ENCODE results near the gene DDX60. TPM values are rescaled to one million over a fixed set of nuclear protein-coding genes. Genes with fewer than 3 reads are reported as not detected.
"Not testable (repeated sequence)": the region's sequence is repeated elsewhere in the genome, so short reads cannot be mapped to it uniquely, and the experiment has no call there.

DDX60 gene
- polyA plus RNA-seq, 4 donors, result 5.7 to 19.6 (median 13.0) TPM

- H3K27me3 ChIP-seq (ENCODE audit: control insufficient read depth in 3 of 3, insufficient read depth in 3 of 3, low read length in 3 of 3), result no peaks in the 10 kb centered on the region
- FAIRE-seq, result no peak
- no peak overlapping the region for H3K27ac ChIP-seq (ENCODE audit: low read depth in 1 of 3, low read length in 2 of 3)
- H3K36me3 ChIP-seq (ENCODE audit: control insufficient read depth in 3 of 3, insufficient read depth in 2 of 3, low read depth in 1 of 3, low read length in 3 of 3), result peaks cover 3 to 5% (median 4%) of the 10 kb centered on the region in 3 donors
- peak in 1 of 2 donors; percentile 31 for DNase-seq
- no peaks in the 10 kb centered on the region for H3K9me3 ChIP-seq (ENCODE audit: control insufficient read depth in 2 of 2, insufficient read depth in 1 of 2, low read depth in 1 of 2, low read length in 1 of 2)
- H3K4me1 ChIP-seq (ENCODE audit: control insufficient read depth in 3 of 3, insufficient read depth in 2 of 3, low read depth in 1 of 3, low read length in 2 of 3), result peaks cover 0 to 2% (median 0%) of the 10 kb centered on the region in 3 donors
- no peak overlapping the region for H3K4me3 ChIP-seq (ENCODE audit: low read depth in 1 of 3, low read length in 3 of 3)
- WGBS, 3 donors, result 14 to 32% (median 28%) methylated on average over 2 of the region's 2 CpGs
Observed at GRCh38 chr4:168309781-168310180, 8.8 kb downstream of the DDX60 start.

DNA sequence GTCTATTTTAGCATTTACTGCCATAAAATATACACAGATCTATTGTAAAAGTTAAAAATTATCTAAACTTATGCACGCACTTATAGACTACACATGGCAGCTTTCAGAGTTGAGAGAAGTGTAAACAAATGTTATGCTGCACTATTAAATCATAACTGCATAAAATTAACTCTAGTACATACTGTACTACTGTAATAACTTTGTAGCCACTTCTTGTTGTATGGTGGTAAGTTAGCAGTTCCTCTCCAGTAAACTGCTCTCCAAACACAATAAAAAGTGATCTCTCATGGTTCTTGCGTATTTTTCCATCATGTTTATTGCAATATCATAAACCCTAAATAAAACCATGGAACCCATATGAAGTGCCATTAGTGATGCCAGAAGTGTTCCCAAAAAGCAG is 9.6 kb downstream of the DDX60 start:
- H3K27ac ChIP-seq (ENCODE audit: low read depth in 1 of 3, low read length in 2 of 3), result no peak overlapping the region
- H3K9me3 ChIP-seq (ENCODE audit: control insufficient read depth in 2 of 2, insufficient read depth in 1 of 2, low read depth in 1 of 2, low read length in 1 of 2), result no peaks in the 10 kb centered on the region
- FAIRE-seq (no peak), DNase-seq (no peak)
- H3K27me3 ChIP-seq (ENCODE audit: control insufficient read depth in 3 of 3, insufficient read depth in 3 of 3, low read length in 3 of 3), result no peaks in the 10 kb centered on the region
- H3K4me3 ChIP-seq (ENCODE audit: low read depth in 1 of 3, low read length in 3 of 3), result no peak overlapping the region
- 67 to 79% (median 79%) methylated on average over 2 of the region's 2 CpGs for WGBS, 3 donors
- H3K4me1 ChIP-seq (ENCODE audit: control insufficient read depth in 3 of 3, insufficient read depth in 2 of 3, low read depth in 1 of 3, low read length in 2 of 3), result peaks cover 0 to under 1% (median 0%) of the 10 kb centered on the region in 3 donors
- peaks cover 3 to 9% (median 5%) of the 10 kb centered on the region in 3 donors for H3K36me3 ChIP-seq (ENCODE audit: control insufficient read depth in 3 of 3, insufficient read depth in 2 of 3, low read depth in 1 of 3, low read length in 3 of 3)

DNA sequence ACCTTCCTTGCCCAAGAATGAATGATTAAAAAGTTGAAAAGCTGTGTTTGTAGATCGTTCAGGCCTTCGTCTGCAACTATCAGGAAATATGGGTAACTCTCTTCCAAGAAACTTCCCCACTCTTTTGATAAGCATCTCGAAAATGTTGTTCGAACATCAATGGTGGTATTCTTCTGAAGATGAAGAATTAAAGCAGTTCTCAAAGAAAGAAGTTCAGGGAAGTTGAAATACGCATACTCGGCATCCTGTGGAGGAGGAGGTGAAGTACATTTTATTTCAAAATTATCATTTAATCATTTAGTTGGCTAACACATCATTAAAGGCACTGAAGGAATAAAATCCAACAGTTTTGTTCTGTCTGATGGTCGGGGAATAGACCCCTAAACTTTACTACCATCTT is 12.1 kb downstream of the DDX60 start:
- no peaks in the 10 kb centered on the region for H3K4me1 ChIP-seq (ENCODE audit: control insufficient read depth in 3 of 3, insufficient read depth in 2 of 3, low read depth in 1 of 3, low read length in 2 of 3)
- no peaks in the 10 kb centered on the region for H3K27me3 ChIP-seq (ENCODE audit: control insufficient read depth in 3 of 3, insufficient read depth in 3 of 3, low read length in 3 of 3)
- 82 to 90% (median 88%) methylated on average over 7 of the region's 7 CpGs for WGBS, 3 donors
- H3K4me3 ChIP-seq (ENCODE audit: low read depth in 1 of 3, low read length in 3 of 3), result no peak overlapping the region
- H3K9me3 ChIP-seq (ENCODE audit: control insufficient read depth in 2 of 2, insufficient read depth in 1 of 2, low read depth in 1 of 2, low read length in 1 of 2), result no peaks in the 10 kb centered on the region
- DNase-seq (no peak), FAIRE-seq (no peak)
- H3K36me3 ChIP-seq (ENCODE audit: control insufficient read depth in 3 of 3, insufficient read depth in 2 of 3, low read depth in 1 of 3, low read length in 3 of 3), result peaks cover 3 to 13% (median 5%) of the 10 kb centered on the region in 3 donors
- no peak overlapping the region for H3K27ac ChIP-seq (ENCODE audit: low read depth in 1 of 3, low read length in 2 of 3)

DNA sequence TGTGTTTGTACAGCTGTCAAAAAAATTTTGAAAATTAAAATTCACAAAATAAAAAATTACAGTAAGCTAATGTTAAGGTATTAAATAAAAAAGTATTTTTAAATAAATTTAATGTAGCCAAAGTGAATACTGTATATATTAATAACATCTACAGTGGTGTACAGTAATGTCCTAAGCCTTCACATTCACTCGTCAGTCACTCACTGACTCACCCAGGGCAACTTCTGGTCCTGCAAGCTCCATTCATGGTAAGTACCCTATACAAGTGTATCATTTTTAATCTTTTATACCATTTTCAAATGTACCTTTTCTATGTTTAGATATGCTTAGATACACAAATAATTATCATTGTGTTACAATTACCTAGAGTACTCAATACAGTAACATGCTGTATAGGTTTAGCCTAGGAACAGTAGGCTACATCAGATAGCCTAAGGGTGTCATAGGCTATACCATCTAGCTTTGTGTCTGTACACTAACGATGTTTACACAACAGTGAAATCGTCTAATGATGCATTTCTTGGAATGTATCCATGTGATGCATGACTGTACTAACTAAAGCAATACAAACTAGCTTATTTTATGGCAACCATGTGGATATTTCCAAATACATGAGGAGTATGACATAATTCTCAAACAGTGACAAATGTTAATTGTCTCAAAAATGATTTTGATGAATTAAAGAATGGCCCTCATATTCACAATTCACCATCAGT is 13.7 kb downstream of the DDX60 start:
- no peaks in the 10 kb centered on the region for H3K27me3 ChIP-seq (ENCODE audit: control insufficient read depth in 3 of 3, insufficient read depth in 3 of 3, low read length in 3 of 3)
- WGBS, 3 donors, result 67 to 78% (median 68%) methylated on average over 3 of the region's 3 CpGs
- H3K9me3 ChIP-seq (ENCODE audit: control insufficient read depth in 2 of 2, insufficient read depth in 1 of 2, low read depth in 1 of 2, low read length in 1 of 2), result no peaks in the 10 kb centered on the region
- no peak overlapping the region for H3K4me3 ChIP-seq (ENCODE audit: low read depth in 1 of 3, low read length in 3 of 3)
- FAIRE-seq (no peak), DNase-seq (no peak)
- H3K36me3 ChIP-seq (ENCODE audit: control insufficient read depth in 3 of 3, insufficient read depth in 2 of 3, low read depth in 1 of 3, low read length in 3 of 3), result peaks cover 0 to 17% (median 7%) of the 10 kb centered on the region in 3 donors
- no peaks in the 10 kb centered on the region for H3K4me1 ChIP-seq (ENCODE audit: control insufficient read depth in 3 of 3, insufficient read depth in 2 of 3, low read depth in 1 of 3, low read length in 2 of 3)
- H3K27ac ChIP-seq (ENCODE audit: low read depth in 1 of 3, low read length in 2 of 3), result no peak overlapping the region

- 91 to 97% (median 96%) methylated on average over 5 of the region's 5 CpGs for WGBS, 3 donors
Observed at GRCh38 chr4:168303430-168303829, 15.1 kb downstream of the DDX60 start.

DNA sequence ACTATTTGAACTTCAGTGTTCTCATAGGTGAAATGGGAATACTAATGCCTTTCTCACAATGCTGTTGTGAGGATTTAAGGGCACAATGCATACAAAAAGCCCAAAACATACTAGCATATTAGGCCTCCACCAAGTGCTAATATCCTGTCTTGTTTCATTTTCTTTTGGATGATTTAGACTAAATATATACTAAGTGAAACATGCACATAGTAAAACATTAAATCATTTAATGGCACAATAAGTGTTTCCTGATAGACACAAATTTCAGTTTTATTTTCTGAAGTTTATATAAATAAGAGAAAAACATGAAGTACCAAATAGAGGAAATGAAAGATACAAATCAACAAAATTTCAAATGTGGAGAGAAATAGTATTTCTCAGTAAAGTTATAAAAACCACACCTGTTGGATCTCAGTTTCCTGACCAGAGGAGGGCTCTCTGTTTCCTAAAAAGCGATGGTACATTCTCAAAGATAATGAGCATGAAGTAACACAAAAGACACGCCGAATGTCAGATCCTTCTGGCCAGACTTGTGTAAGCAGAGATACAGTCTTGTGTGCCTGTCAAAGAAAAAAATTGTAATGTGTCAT is 25.1 kb downstream of the DDX60 start:
- 93 to 95% (median 95%) methylated on average over 3 of the region's 3 CpGs for whole genome bisulfite sequencing, 3 donors
- peaks cover 0 to 3% (median 0%) of the 10 kb centered on the region in 3 donors for H3K4me1 ChIP-seq (ENCODE audit: control insufficient read depth in 3 of 3, insufficient read depth in 2 of 3, low read depth in 1 of 3, low read length in 2 of 3)
- H3K27me3 ChIP-seq (ENCODE audit: control insufficient read depth in 3 of 3, insufficient read depth in 3 of 3, low read length in 3 of 3), result no peaks in the 10 kb centered on the region
- H3K36me3 ChIP-seq (ENCODE audit: control insufficient read depth in 3 of 3, insufficient read depth in 2 of 3, low read depth in 1 of 3, low read length in 3 of 3), result peaks cover 4 to 13% (median 7%) of the 10 kb centered on the region in 3 donors
- DNase-seq (no peak), FAIRE-seq (no peak)
- no peak overlapping the region for H3K27ac ChIP-seq (ENCODE audit: low read depth in 1 of 3, low read length in 2 of 3)
- H3K9me3 ChIP-seq (ENCODE audit: control insufficient read depth in 2 of 2, insufficient read depth in 1 of 2, low read depth in 1 of 2, low read length in 1 of 2), result no peaks in the 10 kb centered on the region
- H3K4me3 ChIP-seq (ENCODE audit: low read depth in 1 of 3, low read length in 3 of 3), result no peak overlapping the region

More at GRCh38 chr4:168303430-168303829, 15.1 kb downstream of the DDX60 start:
- FAIRE-seq; H3K4me1 ChIP-seq (ENCODE audit: control insufficient read depth in 3 of 3, insufficient read depth in 2 of 3, low read depth in 1 of 3, low read length in 2 of 3); H3K9me3 ChIP-seq (ENCODE audit: control insufficient read depth in 2 of 2, insufficient read depth in 1 of 2, low read depth in 1 of 2, low read length in 1 of 2); H3K27me3 ChIP-seq (ENCODE audit: control insufficient read depth in 3 of 3, insufficient read depth in 3 of 3, low read length in 3 of 3); H3K27ac ChIP-seq (ENCODE audit: low read depth in 1 of 3, low read length in 2 of 3); H3K4me3 ChIP-seq (ENCODE audit: low read depth in 1 of 3, low read length in 3 of 3); DNase-seq: not testable (repeated sequence)
- peaks cover 0 to 20% (median 7%) of the 10 kb centered on the region in 3 donors for H3K36me3 ChIP-seq (ENCODE audit: control insufficient read depth in 3 of 3, insufficient read depth in 2 of 3, low read depth in 1 of 3, low read length in 3 of 3)

- Histone ChIP-seq H3K4me1 (ENCODE audit: control insufficient read depth in 3 of 3, insufficient read depth in 2 of 3, low read depth in 1 of 3, low read length in 2 of 3) (peaks cover 0 to 3% (median 0%) of the 10 kb centered on the region in 3 donors), H3K27me3 (ENCODE audit: control insufficient read depth in 3 of 3, insufficient read depth in 3 of 3, low read length in 3 of 3) (no peaks in the 10 kb centered on the region), H3K36me3 (ENCODE audit: control insufficient read depth in 3 of 3, insufficient read depth in 2 of 3, low read depth in 1 of 3, low read length in 3 of 3) (peaks cover 4 to 8% (median 7%) of the 10 kb centered on the region in 3 donors), H3K9me3 (ENCODE audit: control insufficient read depth in 2 of 2, insufficient read depth in 1 of 2, low read depth in 1 of 2, low read length in 1 of 2) (no peaks in the 10 kb centered on the region), H3K27ac (ENCODE audit: low read depth in 1 of 3, low read length in 2 of 3) (no peak overlapping the region), H3K4me3 (ENCODE audit: low read depth in 1 of 3, low read length in 3 of 3) (no peak overlapping the region)
- WGBS, 3 donors, result 92 to 100% (median 97%) methylated on average over 1 of the region's 1 CpG
- FAIRE-seq, result no peak
- DNase-seq, result no peak
Observed at GRCh38 chr4:168291242-168291641, 27.3 kb downstream of the DDX60 start.

DNA sequence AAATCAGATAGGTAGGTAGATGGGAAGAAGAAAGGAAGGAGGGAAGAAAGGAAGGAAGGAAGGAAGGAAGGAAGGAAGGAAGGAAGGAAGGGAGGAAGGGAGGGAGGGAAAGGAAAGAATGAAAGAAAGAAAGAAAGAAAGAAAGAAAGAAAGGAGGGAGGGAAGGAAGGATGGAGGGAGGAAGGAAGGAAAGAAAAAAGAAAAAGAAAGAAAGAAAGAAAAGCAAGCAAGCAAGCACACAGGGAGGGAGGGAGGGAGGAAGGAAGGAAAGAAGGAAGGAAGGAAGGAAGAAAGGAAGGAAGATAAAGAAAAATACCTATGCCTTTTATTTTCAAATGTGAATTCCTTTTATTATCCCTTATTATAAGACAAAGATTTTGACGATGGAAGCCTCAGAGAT is 32.7 kb downstream of the DDX60 start:
- not testable (repeated sequence) for FAIRE-seq; H3K27me3 ChIP-seq (ENCODE audit: control insufficient read depth in 3 of 3, insufficient read depth in 3 of 3, low read length in 3 of 3); H3K9me3 ChIP-seq (ENCODE audit: control insufficient read depth in 2 of 2, insufficient read depth in 1 of 2, low read depth in 1 of 2, low read length in 1 of 2); H3K4me3 ChIP-seq (ENCODE audit: low read depth in 1 of 3, low read length in 3 of 3); H3K27ac ChIP-seq (ENCODE audit: low read depth in 1 of 3, low read length in 2 of 3); DNase-seq; H3K36me3 ChIP-seq (ENCODE audit: control insufficient read depth in 3 of 3, insufficient read depth in 2 of 3, low read depth in 1 of 3, low read length in 3 of 3); H3K4me1 ChIP-seq (ENCODE audit: control insufficient read depth in 3 of 3, insufficient read depth in 2 of 3, low read depth in 1 of 3, low read length in 2 of 3)
- 90 to 100% (median 92%) methylated on average over 1 of the region's 1 CpG for WGBS, 3 donors

All from small intestine (tissue), 7 donors.